ENCODE data around the gene SLC6A17.

SLC6A17 gene

DNA sequence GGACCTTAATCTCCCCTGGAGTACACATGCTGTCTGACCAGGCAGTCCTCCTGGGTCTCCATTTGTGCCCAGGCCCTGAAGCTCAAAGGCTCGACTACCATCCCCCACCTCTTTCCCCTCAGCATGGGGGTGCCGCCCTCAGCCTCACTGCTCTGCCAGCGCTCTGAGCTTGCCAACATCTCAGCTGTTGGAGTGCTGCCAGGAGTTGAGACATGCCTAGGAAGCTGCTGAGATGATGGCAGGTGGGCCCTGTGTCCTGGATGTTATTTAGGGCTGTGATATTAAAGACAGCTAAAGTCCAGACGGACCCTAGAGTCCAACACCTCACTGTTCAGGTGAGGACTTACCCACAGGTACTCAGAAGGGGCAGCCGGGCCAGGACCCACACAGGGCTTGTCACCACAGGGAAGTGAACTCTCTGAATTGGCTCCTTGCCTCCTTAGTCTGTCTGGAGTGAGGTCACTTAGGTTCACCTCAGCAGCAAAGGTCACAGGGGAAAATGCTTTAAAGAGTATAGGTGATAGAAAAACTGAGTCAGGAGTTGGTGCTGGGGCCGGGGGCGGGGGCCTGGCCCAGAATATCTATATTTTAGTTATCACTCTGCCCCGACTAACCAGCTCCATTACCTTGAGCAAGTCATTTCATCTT lies 40.1 kb downstream of the SLC6A17 start:
- H3K4me2 ChIP-seq (ENCODE audit: low read depth, low read length): no peak overlapping the region
- no peak for DNase-seq
- TF ChIP-seq CTCF (IDR thresholded peaks at IDR 0.05; ENCODE audit: low read length) (no peak), EZH2 (optimal IDR thresholded peaks at IDR 0.05; ENCODE audit: low read depth, low read length) (no peak), EZH2phosphoT487 (IDR thresholded peaks at IDR 0.05; ENCODE audit: low read length) (no peak)

GRCh38 chr1:110192541-110192940 lies 42.2 kb downstream of the SLC6A17 start:
- no peaks in the 10 kb centered on the region for H3K4me1 ChIP-seq (ENCODE audit: low read length)
- H3K27ac ChIP-seq (ENCODE audit: low read length): no peak overlapping the region
- no peaks in the 10 kb centered on the region for H4K20me1 ChIP-seq (ENCODE audit: insufficient read depth, low read length)
- H3K36me3 ChIP-seq (replicated peaks; ENCODE audit: insufficient read depth, low read length): no peaks in the 10 kb centered on the region
- H3K4me3 ChIP-seq (ENCODE audit: low read length): no peak overlapping the region
- no peaks in the 10 kb centered on the region for H3K27me3 ChIP-seq (replicated peaks; ENCODE audit: insufficient read depth, low read length)
- no peak overlapping the region for H3K4me2 ChIP-seq (ENCODE audit: low read depth, low read length)
- H2AFZ ChIP-seq (ENCODE audit: low read length): no peak overlapping the region
- no peak for DNase-seq
- H3K79me2 ChIP-seq (ENCODE audit: low read length): no peaks in the 10 kb centered on the region
- H3K9me3 ChIP-seq (replicated peaks; ENCODE audit: insufficient read depth, low read length): no peaks in the 10 kb centered on the region
- no peaks in the 10 kb centered on the region for H3K9me2 ChIP-seq (replicated peaks; ENCODE audit: insufficient read depth, low read length)
- H3K9ac ChIP-seq (ENCODE audit: low read length): no peak overlapping the region
- TF ChIP-seq CTCF (IDR thresholded peaks at IDR 0.05; ENCODE audit: low read length) (no peak), EZH2 (optimal IDR thresholded peaks at IDR 0.05; ENCODE audit: low read depth, low read length) (no peak), EZH2phosphoT487 (IDR thresholded peaks at IDR 0.05; ENCODE audit: low read length) (no peak)
- no peaks in the 10 kb centered on the region for H3F3A ChIP-seq (ENCODE audit: insufficient read depth, low read length)

More for the DNA sequence above, 40.1 kb downstream of the SLC6A17 start:
- Histone ChIP-seq H2AFZ (ENCODE audit: low read length) (no peak overlapping the region), H3K4me1 (ENCODE audit: low read length) (no peaks in the 10 kb centered on the region), H3K36me3 (replicated peaks; ENCODE audit: insufficient read depth, low read length) (no peaks in the 10 kb centered on the region), H4K20me1 (ENCODE audit: insufficient read depth, low read length) (no peaks in the 10 kb centered on the region), H3F3A (ENCODE audit: insufficient read depth, low read length) (no peaks in the 10 kb centered on the region), H3K27ac (ENCODE audit: low read length) (no peak overlapping the region), H3K4me3 (ENCODE audit: low read length) (no peak overlapping the region), H3K79me2 (ENCODE audit: low read length) (no peaks in the 10 kb centered on the region), H3K27me3 (replicated peaks; ENCODE audit: insufficient read depth, low read length) (no peaks in the 10 kb centered on the region), H3K9me2 (replicated peaks; ENCODE audit: insufficient read depth, low read length) (no peaks in the 10 kb centered on the region), H3K9me3 (replicated peaks; ENCODE audit: insufficient read depth, low read length) (no peaks in the 10 kb centered on the region), H3K9ac (ENCODE audit: low read length) (no peak overlapping the region)

DNA sequence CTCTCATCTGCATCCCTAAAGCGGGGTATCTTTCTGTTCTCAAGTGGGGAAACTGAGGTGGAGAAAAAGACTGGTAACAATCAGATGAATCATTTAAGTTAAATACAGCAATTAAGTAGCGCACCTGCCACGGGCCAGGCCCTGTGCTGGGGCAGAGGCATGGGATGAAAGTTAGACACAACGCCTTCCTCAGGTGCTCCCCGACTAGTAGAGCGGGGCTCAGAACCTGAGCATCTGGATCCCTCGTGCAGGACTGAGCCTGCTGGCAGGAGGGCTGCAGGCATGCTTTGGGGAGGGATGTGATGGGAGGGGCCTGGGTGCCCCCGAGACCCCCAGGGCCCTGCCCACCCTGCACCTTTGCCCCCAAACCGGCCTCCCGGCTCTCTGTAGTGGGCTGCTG lies 44.9 kb downstream of the SLC6A17 start:
- H3K9me3 ChIP-seq (replicated peaks; ENCODE audit: insufficient read depth, low read length): no peaks in the 10 kb centered on the region
- H4K20me1 ChIP-seq (ENCODE audit: insufficient read depth, low read length): no peaks in the 10 kb centered on the region
- no peak overlapping the region for H3K9ac ChIP-seq (ENCODE audit: low read length)
- no peaks in the 10 kb centered on the region for H3F3A ChIP-seq (ENCODE audit: insufficient read depth, low read length)
- no peak overlapping the region for H2AFZ ChIP-seq (ENCODE audit: low read length)
- no peak overlapping the region for H3K27ac ChIP-seq (ENCODE audit: low read length)
- H3K36me3 ChIP-seq (replicated peaks; ENCODE audit: insufficient read depth, low read length): no peaks in the 10 kb centered on the region
- no peaks in the 10 kb centered on the region for H3K4me1 ChIP-seq (ENCODE audit: low read length)
- H3K4me3 ChIP-seq (ENCODE audit: low read length): no peak overlapping the region
- H3K27me3 ChIP-seq (replicated peaks; ENCODE audit: insufficient read depth, low read length): no peaks in the 10 kb centered on the region
- DNase-seq: no peak
- no peaks in the 10 kb centered on the region for H3K79me2 ChIP-seq (ENCODE audit: low read length)
- no peak overlapping the region for H3K4me2 ChIP-seq (ENCODE audit: low read depth, low read length)
- H3K9me2 ChIP-seq (replicated peaks; ENCODE audit: insufficient read depth, low read length): no peaks in the 10 kb centered on the region
- TF ChIP-seq EZH2 (optimal IDR thresholded peaks at IDR 0.05; ENCODE audit: low read depth, low read length): no peak

Data from MM.1S (cell line).